Fibroblast of skin of left biceps (primary cell): Measurements from ENCODE around the gene RPS6KA2.
A peak's percentile ranks its signal among the peaks of the same experiment; 100 is the strongest.
"Not testable (repeated sequence)": the region's sequence is repeated elsewhere in the genome, so short reads cannot be mapped to it uniquely, and the experiment has no call there.

Experiments
- DNase-seq, 2 experiments: peaks; one replicate each; pipeline ENCODE4 v3.0.0-alpha.2; 2013; ENCODE audit warnings: low read depth in 2 of 2

The RPS6KA2 gene

DNA sequence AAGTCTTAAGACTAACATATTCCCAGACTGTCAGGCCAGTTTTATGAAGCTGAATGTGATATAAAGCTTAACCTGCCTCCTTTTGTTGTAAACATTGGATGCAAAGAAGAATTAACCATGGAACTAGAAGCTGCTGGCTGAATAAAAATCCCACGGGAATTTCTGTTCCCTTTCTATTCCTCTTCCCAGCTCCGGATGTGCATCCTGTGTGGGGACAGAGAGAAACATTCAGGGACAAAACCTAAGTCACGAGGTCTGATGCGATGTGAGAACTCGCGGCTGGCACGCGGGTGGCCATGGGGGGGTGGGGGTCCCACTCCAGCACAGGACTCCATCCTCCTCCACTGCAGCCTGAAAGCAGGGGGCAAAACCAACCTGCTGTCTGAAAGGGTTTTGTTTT is 72.7 kb downstream of the RPS6KA2 start:
- no peak for DNase-seq

DNA sequence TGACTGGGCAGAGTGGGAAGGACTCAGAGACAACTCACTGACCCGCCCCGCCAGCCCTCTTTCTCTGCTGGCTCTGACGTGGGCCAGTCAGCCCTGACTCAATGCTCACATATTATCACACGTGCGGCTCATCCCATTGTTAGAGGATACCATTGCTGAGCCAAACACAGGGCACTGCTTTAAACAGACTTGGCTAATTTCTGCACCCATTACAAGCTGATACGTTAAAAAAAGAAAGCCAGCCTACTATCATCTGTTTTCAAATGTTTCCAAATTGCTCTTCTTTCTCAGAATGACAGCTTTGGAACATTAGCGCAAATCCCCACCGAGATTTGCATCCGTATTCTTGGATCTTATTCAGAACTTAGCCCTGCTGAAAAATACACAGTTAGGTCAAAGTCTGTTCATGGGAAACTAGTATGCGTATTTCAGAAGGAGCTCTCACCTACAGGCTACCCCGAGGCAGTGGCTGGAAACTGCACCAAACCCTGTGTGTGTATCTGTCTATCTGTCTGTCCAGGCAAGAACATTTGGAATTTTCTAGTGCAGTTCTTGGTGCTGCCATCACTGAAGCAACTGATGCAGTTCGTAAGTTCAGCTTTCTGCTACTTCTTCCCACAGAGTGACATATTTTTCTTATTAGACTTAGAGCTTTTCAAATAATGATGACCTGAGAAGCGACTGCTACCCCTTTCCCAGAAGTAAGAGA is 73.3 kb downstream of the RPS6KA2 start:
- DNase-seq = peak in 1 of 2 experiments; percentile 39

DNA sequence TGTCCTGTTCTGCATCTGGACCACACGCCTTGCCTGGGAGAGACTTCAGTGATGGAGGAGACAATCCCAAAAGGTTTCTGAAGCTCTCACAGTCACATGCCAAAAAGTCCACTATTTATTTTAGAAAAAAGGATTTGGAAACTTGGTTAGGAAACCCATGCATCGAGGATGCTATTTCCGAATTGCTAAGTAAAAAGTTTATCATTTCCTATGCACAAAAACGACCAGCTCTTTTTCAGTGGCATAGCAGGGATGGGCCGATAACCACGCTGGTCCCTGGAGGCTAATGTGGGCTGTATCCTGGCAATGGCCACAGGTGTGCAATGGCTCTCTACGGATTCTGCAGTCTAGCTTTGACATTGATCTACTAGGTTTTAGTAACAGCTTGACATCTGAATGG is 74.5 kb downstream of the RPS6KA2 start:
- DNase-seq = no peak

DNA sequence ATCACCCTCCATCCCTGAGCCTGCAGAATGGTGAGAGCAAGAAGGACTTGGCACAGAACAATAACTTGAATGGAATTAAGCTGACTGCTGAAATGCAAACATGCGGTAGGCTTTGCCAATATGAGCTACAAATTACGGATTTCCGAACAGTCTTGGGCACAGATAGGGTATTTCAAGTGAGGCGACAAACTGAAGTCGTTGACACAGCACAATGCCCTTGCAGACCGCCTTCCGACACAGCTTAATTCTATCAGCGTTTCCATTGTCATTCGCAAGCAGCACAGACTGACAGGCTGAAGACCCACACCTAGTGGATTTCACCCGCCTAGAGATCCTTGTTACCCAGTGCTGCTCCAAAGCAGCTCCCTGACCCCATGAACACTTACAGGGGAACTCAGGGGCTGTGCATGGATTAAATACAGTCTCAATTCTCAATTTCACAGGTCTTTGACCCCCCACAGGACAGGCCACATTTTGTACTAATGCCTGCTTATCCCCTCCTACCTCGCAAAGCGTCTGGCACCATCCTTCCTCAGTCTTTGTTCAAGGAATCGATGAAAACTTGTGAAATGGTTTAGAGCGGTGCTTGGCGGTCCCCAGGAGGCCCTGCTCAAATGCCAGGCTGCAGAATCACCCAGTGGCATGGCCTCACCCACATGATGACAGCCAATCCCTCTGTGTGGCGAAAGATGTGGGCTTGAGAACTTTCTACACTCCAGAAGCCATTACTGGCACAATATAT is 75.1 kb downstream of the RPS6KA2 start:
- DNase-seq = no peak

DNA sequence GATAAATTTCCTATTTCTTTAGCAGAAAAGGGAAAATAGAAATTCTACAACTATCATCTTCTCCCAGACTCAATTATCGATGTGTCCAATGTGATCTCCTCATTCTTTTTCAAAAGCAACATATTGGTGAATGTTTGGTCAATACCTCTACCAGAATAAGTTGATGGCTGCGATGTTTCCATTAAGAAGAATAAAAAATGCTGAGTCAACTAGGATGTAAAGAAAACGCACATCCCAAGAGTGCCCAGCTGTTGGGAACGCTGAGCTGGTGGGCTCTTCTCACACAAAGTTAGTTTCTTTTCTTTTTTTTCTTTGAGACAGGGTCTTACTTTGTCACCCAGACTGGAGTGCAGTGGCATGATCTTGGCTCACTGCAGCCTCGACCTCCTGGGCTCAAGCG is 80.4 kb downstream of the RPS6KA2 start:
- no peak for DNase-seq

DNA sequence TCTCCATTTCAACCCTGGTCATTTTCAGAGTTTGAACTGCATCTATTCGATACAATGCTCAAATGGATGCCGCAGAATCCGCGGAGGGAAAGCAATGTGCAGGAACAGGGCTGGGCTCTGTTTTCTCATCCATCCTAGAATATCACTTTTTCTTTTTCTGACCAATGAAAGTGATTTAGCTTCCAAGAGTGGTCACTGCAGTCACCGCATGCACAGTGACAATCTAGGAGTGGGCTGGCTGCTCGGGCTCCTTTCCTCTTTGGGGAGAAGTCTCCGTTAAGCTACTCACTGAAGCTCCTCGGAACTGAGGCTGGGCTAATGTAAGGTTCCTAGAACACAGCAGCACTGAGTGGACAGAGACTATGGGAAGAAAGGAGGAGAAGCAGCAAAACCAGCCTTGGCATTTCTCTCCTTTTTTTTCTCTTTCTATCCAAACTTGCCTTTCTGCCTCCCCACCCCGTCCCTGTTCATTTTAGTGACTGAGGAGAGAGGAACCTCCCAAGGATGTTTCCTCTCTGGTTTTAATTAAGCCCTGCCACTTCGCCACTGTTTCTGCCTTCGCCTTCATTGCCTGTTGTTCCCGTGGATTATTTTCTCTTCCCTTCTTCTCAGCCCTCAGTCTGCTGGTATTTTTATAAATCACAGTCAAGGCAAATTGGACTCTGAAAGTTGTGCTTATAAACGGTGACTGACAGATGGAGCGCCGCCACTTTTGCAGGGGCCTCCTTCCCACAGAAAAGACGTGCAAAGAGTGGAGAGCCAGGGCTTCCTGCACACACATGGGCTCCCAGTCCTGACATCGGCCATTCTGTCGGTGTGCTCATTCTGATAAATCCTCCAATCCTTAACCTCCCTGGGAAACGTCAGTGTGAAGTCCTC is 81.7 kb downstream of the RPS6KA2 start:
- DNase-seq = no peak

DNA sequence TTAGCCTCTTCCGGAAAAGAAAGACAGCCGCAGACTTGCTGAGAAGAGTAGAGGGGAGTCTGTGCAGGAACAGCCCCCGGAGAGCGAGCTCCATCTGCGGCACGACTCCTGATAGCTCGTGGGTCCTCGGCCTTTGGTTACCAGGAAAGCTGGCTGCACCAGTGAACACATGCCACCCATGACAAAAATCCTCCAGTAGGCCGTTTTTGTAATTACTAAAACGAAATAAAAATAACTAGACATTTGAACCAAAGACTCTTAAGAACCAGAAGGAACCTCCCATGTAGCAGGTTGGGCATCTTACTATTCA is 82.8 kb downstream of the RPS6KA2 start:
- DNase-seq = no peak

DNA sequence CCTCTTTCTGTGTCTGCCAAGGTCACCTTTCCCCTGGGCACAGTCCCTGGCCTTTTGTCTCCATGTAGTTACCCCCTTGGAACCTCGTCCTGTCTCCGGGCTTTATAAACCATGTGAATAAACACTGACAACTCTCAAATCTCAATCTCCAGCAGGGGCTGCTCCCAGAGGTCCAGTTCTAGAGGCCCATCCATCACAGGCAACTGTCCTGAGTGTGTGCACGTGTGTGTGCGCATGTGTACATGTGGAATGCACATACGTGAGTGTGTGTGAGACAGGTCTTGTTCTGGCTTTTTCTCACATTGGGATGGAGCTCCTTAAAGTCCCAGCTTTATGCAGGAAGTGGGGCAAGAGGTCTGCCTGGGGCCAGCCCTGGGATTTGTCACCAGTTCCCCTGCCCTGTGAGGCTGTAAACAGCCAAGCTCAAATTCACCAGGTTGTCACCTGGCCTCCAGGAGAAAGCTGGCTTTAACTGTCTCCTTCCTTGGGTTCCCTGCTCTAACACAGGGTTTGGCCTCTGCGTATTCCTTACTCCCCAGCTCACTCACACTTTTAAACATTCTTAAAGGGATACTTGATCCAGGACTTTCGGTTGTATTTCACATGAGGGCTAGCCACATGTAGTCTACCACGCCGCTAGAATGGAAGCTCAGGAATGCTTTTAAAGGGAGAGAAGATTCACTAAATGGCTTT is 83.3 kb downstream of the RPS6KA2 start:
- no peak for DNase-seq

DNA sequence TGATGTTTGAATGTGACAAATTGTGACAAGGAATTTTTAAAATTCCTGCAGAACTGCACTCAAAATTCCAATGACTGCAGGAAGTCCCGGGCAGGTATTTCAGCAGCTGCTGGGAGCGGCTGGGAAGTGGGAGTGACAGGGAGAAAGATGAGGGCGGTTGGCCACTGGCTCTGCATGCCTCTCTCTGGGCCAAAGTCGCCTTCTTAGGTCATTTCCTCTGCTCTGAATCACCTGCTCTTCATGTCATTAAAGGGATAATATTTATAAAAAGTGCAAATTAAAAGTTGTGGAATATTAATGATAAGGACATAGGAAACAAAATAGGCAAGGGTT is 84.5 kb downstream of the RPS6KA2 start:
- no peak for DNase-seq

DNA sequence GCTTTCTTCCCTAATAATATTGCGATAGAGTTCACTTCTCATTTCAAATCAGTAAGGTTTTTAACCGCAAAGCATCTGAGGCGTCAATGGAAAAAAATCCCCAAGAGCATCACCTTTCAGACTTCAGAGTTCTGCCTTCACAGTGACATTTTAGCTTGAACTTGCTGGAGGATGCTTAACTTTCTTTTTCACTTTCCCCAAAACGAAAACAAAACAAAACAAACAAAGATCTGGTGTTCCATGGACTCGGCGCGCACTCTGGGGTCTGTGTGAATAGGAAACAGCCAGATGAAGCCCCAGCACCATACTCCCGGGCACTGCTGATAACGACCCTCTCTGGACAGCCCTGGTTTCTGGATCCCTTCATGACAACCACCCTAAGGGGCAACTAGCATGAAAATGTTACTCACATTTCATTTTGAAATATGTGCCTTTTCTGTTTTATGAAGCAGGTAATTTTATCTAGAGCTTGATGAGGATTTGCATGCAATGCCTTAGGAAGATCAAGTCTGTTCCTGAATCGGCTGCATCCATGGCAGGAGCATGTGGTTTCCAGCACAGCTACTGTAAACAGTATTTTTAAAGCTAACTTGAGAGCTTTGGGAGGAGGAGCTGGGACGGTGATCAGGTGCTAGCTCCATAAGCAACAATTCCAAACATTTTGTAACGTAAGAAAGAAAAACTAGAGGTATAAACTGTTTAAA is 85.0 kb downstream of the RPS6KA2 start:
- no peak for DNase-seq

DNA sequence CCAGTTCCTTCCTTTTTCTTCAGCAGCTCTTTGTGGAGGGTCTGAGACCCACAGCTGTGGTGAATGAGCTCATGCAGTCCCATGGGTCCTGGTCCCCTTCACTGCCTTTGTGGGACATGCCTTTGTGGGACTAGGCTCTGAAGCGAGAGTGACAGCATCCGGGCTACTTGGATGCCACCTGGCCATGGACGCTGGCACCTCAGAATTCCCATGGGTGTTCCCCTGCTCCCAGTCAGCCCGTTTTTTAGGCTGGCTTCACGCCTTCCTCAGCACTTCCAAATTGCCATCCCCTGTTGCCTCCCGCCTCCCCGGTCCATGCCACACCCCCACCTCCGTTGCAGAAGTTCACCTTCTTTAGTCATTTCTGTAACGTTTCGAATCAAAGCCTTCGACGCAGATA is 85.7 kb downstream of the RPS6KA2 start:
- DNase-seq = no peak

DNA sequence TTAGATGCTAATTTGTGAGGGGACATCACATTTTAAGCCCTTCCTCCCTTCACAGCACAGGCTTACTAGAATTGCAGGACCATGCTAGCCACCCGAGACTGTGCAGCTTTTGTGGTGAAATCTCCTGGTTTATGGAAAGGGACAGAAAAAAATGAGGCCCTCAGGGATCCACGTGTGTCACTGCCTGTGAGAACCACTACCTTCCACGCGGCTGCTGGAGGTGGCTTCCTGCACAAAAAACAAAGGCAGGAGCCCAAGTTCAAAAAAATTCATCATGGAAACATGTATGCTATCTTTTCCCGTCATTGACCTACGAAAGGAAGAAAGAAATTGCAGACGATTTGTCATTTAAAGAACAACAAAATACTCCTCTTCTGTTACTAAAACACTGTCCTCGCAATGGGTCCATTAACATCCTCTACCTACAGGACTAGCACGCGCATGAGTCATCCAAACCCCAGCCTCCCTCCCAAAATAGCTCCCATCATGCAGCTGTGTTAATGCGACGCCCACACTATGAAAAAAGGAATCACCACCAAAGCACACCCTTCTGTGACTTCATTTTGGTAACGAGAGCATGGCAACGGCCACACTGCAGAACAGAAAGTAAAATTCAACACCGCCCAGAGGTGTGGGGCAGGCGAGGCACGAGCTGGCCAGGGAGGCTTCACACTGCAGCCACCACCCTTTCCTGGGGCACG is 86.3 kb downstream of the RPS6KA2 start:
- DNase-seq = no peak

DNA sequence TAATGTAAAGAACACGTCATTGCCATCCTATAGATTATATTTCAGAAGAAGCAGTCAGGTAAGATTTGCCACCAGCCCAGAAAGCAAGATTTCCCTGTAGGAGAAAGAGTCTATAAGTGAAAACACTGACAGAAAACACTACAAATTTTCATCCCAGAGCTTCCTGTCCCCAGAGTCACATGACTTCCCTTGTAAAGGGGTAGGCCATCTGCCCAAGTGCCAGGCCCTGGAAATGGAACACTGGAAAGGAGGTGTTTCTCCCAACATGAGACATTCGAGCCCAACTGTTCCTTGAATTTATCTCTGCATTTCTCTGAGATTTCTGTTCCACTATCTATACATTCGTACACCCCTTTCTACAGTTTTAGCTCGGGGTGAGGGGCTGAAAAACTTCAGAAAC is 87.5 kb downstream of the RPS6KA2 start:
- no peak for DNase-seq

DNA sequence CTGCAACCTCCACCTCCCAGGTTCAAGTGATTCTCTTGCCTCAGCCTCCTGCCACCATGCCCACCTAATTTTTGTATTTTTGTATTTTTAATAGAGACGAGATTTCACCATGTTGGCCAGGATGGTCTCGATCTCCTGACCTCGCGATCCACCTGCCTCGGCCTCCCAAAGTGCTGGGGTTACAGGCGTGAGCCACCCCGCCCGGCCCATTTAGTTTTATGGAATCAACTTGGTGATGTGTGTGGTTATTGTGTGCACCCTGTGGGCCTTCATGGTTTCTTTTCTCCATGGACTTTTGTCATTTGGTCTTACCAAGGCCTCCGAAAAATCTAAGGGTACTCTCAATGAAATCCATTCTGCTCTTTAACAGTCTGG is 88.1 kb downstream of the RPS6KA2 start:
- not testable (repeated sequence) for DNase-seq

DNA sequence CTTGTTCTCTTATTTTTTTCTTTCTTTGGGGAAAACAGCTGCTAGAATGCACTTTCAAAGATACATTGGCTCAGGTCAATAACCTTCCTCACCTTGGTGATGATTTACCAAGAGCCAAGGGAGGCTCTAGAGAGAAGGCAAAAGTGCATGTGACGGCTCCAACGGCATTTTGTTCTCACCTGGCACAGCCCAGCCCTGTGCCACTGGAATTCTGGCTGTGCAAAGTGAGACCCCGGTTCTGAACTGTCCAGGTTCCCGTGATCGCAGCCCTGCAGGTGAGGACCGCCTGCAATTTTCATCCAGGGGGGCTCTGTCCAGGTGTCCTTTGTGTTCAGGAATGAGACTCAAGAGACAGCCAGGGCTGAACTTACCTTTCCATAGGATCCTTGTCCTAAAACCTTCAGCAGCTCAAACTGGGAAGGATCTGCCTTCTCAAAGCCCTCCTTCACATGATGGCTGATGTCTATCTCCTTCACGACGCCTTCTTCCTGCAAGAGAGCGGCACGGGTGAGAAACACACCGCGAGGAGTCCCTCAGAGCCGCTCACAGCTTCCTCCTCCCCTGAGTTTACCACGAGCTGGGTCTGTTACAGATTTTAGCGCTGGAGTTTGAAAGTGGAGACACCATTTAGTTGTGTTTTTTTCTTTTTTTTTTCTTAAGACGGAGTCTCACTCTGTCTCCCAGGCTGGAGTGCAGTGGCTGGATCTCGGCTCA is 88.6 kb downstream of the RPS6KA2 start:
- no peak for DNase-seq

DNA sequence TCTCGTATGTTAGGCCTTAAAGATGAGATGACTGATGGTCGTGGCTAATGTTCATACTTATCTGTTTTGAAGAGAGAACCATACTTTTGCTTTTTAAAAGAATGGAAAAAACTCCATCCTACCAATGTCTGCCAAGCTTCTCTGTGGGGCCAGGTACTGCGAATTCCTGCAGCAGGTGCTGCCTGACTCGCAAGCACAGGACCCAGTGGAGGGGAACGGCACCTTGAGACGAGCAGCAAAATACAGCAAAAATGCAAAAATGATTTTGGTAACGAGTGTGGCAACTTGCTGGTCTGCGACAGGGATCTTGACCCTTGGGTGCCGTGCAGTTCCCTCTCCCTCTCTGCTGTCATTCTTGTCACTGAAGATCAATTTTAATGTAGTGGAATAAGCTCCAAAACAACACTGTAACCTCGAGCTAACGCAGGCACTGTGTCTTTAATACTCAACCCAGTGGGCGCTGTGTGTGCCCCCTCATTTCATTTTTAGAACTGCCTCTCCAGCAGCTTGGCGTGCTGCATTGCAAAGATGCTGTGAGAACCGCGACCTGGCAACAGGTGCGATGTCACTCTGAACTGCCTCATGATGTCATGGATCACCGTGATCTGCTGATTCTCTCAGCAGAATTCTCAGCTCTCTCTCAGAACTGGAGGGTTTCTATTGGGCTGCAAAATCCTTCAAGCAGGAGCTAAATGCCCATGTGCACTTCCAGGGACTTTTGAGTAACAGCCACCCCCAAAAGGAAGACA is 92.2 kb downstream of the RPS6KA2 start:
- no peak for DNase-seq

DNA sequence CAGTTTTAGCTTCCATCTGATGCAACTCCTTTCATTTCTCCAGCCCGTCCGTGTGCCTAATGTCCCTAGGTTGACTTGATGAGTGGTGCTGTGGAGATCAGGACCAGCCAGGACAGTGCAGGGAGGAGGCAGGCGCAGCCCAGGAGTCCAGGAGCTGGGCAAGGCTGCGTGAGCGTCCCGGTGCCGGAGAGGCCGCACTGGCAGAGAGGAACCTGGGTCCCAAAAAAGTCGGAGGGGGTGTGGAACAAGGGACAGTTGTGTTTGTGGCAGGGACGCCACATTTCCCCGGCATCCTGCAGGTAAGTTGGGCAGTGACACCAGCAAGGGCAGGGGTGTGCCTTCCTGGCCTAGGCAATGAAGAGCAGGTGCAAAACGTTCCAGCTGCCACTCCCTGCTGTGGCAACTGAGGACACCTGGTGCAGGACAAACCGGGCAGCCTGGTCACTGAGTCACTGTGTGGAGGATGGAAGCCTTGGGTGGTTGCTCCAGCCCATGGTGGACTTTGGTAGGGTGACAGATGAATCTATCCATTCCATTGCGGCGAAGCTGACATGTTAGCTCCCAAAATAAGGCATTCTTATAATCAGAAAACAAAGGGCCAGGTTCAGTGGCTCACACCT is 93.7 kb downstream of the RPS6KA2 start:
- DNase-seq = no peak

DNA sequence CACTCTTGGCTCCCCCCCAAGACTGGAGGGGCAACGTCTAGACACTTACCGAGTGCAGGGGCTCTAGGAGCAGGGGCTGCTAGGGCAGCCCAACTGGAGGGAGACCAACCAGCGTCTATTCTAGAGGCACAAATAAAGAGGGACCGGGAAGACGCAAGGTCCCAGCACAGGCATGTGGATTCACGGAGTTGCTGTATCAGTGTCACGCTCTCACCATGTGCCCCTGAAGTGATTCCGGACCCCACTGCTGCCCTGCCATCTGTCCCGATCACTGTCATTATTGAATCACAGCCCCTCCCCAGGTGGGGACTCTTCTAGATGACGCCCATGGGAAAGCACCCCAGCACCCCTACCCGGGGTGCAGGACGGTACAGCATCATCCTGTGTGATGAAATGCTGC is 94.7 kb downstream of the RPS6KA2 start:
- no peak for DNase-seq
